SK-N-SH (cell line): ENCODE measurements around the gene SLC46A3. TPM values are rescaled to one million over a fixed set of nuclear protein-coding genes. Genes with fewer than 3 reads are reported as not detected.

Experiments used
- CTCF ChIA-PET: fragments of 300-600, 350-600 bp; formaldehyde crosslinking; extraction: SDS; loops from one replicate; lab custom pipeline; 2021; lab: Yijun Ruan, JAX
- POLR2A ChIA-PET: fragments of 350-600 bp; sonication (Branson Sonifier 250); formaldehyde crosslinking; extraction: SDS; loops from one replicate; lab custom pipeline; 2020; ENCODE audit warnings: antibody characterized with exemption, inconsistent platforms; lab: Yijun Ruan, JAX
- DNase-seq: peaks from one replicate; pipeline ENCODE4 v3.0.0; 2012
- H2AFZ ChIP-seq: fragments of 200-600 bp; sonication (generic); 2 replicates; pipeline ENCODE4 v1.8.1; 2016; ENCODE audit warnings: antibody characterized with exemption, mild to moderate bottlenecking, low read depth
- H3F3A ChIP-seq: fragments of 200-600 bp; sonication (generic); replicated peaks from 2 replicates; pipeline ENCODE3; 2016; ENCODE audit warnings: antibody characterized with exemption, mild to moderate bottlenecking; ENCODE audit not compliant: insufficient read depth
- H3K27ac ChIP-seq, 2 experiments: fragments of 200-500 bp in 1 of 2; fragments of 200-600 bp in 1 of 2; sonication (Bioruptor generic) in 1 of 2; sonication (generic), shearing (Covaris generic) in 1 of 2; 2 replicates each; pipeline versions ENCODE4 v1.5.1 to v1.6.1; 2014 to 2016; ENCODE audit warnings: low read depth in 2 of 2, inconsistent platforms in 1 of 2, low read length in 1 of 2, mild to moderate bottlenecking in 1 of 2, mixed read lengths in 1 of 2
- H3K27me3 ChIP-seq: fragments of 200-600 bp; sonication (generic), shearing (Covaris generic); 2 replicates; pipeline ENCODE4 v1.6.1; 2016; ENCODE audit warnings: mixed run types; ENCODE audit not compliant: insufficient read depth
- H3K36me3 ChIP-seq, 2 experiments: fragments of 200-500 bp in 1 of 2; fragments of 200-600 bp in 1 of 2; sonication (Bioruptor generic) in 1 of 2; sonication (generic) in 1 of 2; replicated peaks in 1 of 2; 2 replicates each; pipeline versions ENCODE3 to v1.5.1; 2014 to 2016; ENCODE audit warnings: low read length in 1 of 2, mild to moderate bottlenecking in 1 of 2; ENCODE audit not compliant: insufficient read depth in 2 of 2, control insufficient read depth in 1 of 2
- H3K4me1 ChIP-seq, 2 experiments: fragments of 200-500 bp in 1 of 2; fragments of 200-600 bp in 1 of 2; sonication (Bioruptor generic) in 1 of 2; sonication (generic), shearing (Covaris generic) in 1 of 2; 2 replicates each; pipeline versions ENCODE4 v1.5.1 to v1.6.1; 2014 to 2016; ENCODE audit warnings: low read depth in 1 of 2, low read length in 1 of 2, mixed run types in 1 of 2; ENCODE audit not compliant: insufficient read depth in 2 of 2, control insufficient read depth in 1 of 2
- H3K4me2 ChIP-seq: fragments of 200-600 bp; sonication (generic), shearing (Covaris generic); 2 replicates; pipeline ENCODE4 v1.6.1; 2017; ENCODE audit warnings: mixed run types
- H3K4me3 ChIP-seq, 2 experiments: fragments of 200-500 bp in 1 of 2; fragments of 200-600 bp in 1 of 2; sonication (Bioruptor generic) in 1 of 2; sonication (generic), shearing (Covaris generic) in 1 of 2; 2 replicates each; pipeline versions ENCODE4 v1.5.1 to v1.8.1; 2014 to 2016; ENCODE audit warnings: low read depth in 2 of 2, inconsistent platforms in 1 of 2, low read length in 1 of 2, mild to moderate bottlenecking in 1 of 2, mixed read lengths in 1 of 2, moderate library complexity in 1 of 2
- H3K79me2 ChIP-seq: fragments of 200-600 bp; sonication (generic); 2 replicates; pipeline ENCODE4 v1.8.1; 2017; ENCODE audit warnings: mild to moderate bottlenecking; ENCODE audit not compliant: insufficient read depth
- H3K9ac ChIP-seq: fragments of 200-600 bp; sonication (generic); 2 replicates; pipeline ENCODE4 v1.6.1; 2017; ENCODE audit warnings: mixed run types
- H3K9me2 ChIP-seq: fragments of 200-600 bp; sonication (generic); 2 replicates; pipeline ENCODE4 v1.6.1; 2017; ENCODE audit warnings: mixed run types
- H3K9me3 ChIP-seq: fragments of 200-600 bp; sonication (generic); 2 replicates; pipeline ENCODE4 v1.6.1; 2017; ENCODE audit warnings: mixed run types, mild to moderate bottlenecking, moderate library complexity
- H4K20me1 ChIP-seq: fragments of 200-600 bp; sonication (generic); 2 replicates; pipeline ENCODE4 v1.6.1; 2017; ENCODE audit warnings: mild to moderate bottlenecking, mixed run types; ENCODE audit not compliant: insufficient read depth
- CTCF ChIP-seq: fragments of 200-600 bp; sonication (generic); IDR thresholded peaks from 2 replicates; pipeline ENCODE4 v1.6.1; 2017; ENCODE audit warnings: antibody characterized with exemption, mild to moderate bottlenecking, moderate library complexity
- GABPA ChIP-seq: IDR thresholded peaks from 2 replicates; pipeline ENCODE4 v1.4.0; 2012; ENCODE audit warnings: low read depth, mild to moderate bottlenecking
- IRF3 ChIP-seq: fragments of 150-350 bp; IDR thresholded peaks from 2 replicates; pipeline ENCODE4 v1.6.1; 2016; ENCODE audit warnings: mild to moderate bottlenecking, low read depth, low read length
- JUND ChIP-seq: IDR thresholded peaks from 2 replicates; pipeline ENCODE4 v1.4.0; 2012
- MEF2A ChIP-seq: IDR thresholded peaks from 2 replicates; pipeline ENCODE4 v1.4.0; 2012; ENCODE audit warnings: low read depth, borderline replicate concordance
- MXI1 ChIP-seq: IDR thresholded peaks from 2 replicates; pipeline ENCODE4 v1.6.1; 2012; ENCODE audit warnings: mild to moderate bottlenecking, low read depth, low read length, improper control_type of control experiment
- NFIC ChIP-seq: IDR thresholded peaks from 2 replicates; pipeline ENCODE4 v1.4.0; 2012; ENCODE audit warnings: borderline replicate concordance
- PBX3 ChIP-seq: IDR thresholded peaks from 2 replicates; pipeline ENCODE4; 2012
- POLR2AphosphoS5 ChIP-seq: IDR thresholded peaks from 2 replicates; pipeline ENCODE4 v1.6.1; 2012; ENCODE audit warnings: low read depth, low read length
- RAD21 ChIP-seq: IDR thresholded peaks from 2 replicates; pipeline ENCODE4 v1.6.1; 2012; ENCODE audit warnings: mild to moderate bottlenecking, low read length
- RFX5 ChIP-seq: IDR thresholded peaks from 2 replicates; pipeline ENCODE4 v1.6.1; 2012; ENCODE audit warnings: mild to moderate bottlenecking, improper control_type of control experiment, low read length
- RXRA ChIP-seq: IDR thresholded peaks from 2 replicates; pipeline ENCODE4 v1.4.0; 2012; ENCODE audit warnings: low read depth, mild to moderate bottlenecking, borderline replicate concordance
- SIN3A ChIP-seq: IDR thresholded peaks from 2 replicates; pipeline ENCODE4 v1.6.1; 2012; ENCODE audit warnings: low read depth, mild to moderate bottlenecking, low read length, moderate library complexity, borderline replicate concordance
- SMC3 ChIP-seq: IDR thresholded peaks from 2 replicates; pipeline ENCODE4 v1.6.1; 2012; ENCODE audit warnings: low read depth, low read length, improper control_type of control experiment
- TAF1 ChIP-seq: IDR thresholded peaks from 2 replicates; pipeline ENCODE4 v1.6.1; 2012; ENCODE audit warnings: low read depth, mild to moderate bottlenecking, low read length, moderate library complexity, borderline replicate concordance
- TEAD4 ChIP-seq: IDR thresholded peaks from 2 replicates; pipeline ENCODE4 v1.4.0; 2012; ENCODE audit warnings: mild to moderate bottlenecking, borderline replicate concordance; ENCODE audit not compliant: insufficient read depth
- USF1 ChIP-seq: IDR thresholded peaks from 2 replicates; pipeline ENCODE4 v1.4.0; 2012; ENCODE audit warnings: low read depth, borderline replicate concordance
- USF2 ChIP-seq: fragments of 150-350 bp; IDR thresholded peaks from 2 replicates; pipeline ENCODE4 v1.6.1; 2017; ENCODE audit warnings: antibody characterized with exemption, low read length, low read depth, borderline replicate concordance
- YY1 ChIP-seq: IDR thresholded peaks from 2 replicates; pipeline ENCODE4 v1.4.0; 2012; ENCODE audit warnings: low read depth, mild to moderate bottlenecking
- ZBTB33 ChIP-seq: IDR thresholded peaks from 2 replicates; pipeline ENCODE4 v1.4.0; 2012; ENCODE audit warnings: low read depth, borderline replicate concordance
- WGBS: methylation state at CpG from one replicate; pipeline ENCODE4 v1.1.6; 2017; ENCODE audit warnings: low lambda C conversion rate; 5-methylcytosine and 5-hydroxymethylcytosine counted together
- polyA plus RNA-seq, 3 experiments: library from polyadenylated mRNA; depleted of rRNA; stranded (reverse); fragments of >200 nt; gene quantifications; 2 replicates each; pipeline ENCODE4 v1.2.3, GENCODE V29; 2012

SLC46A3 gene
- polyA plus RNA-seq, 1 of the 3 experiments (the other 2 are of a cell fraction): 2.0 TPM

GRCh38 chr13:28705461-28706083, 13.2 kb downstream of the SLC46A3 start:
- TF ChIP-seq TAF1 (no peak), YY1 (no peak), PBX3 (no peak; the same call in 1 of the 2 replicates), RXRA (no peak)
- TF ChIP-seq, all 33 proteins: peak for 0
- Histone ChIP-seq H3F3A (no peaks in the 10 kb centered on the region), H3K4me1 (peaks cover 0 to 3% of the 10 kb centered on the region in 2 experiments; a peak in 2 of 4 replicates), H3K27me3 (no peaks in the 10 kb centered on the region), H3K27ac (no peak overlapping the region), H3K4me2 (no peak overlapping the region), H3K4me3 (no peak overlapping the region), H3K9ac (no peak overlapping the region), H3K9me2 (no peaks in the 10 kb centered on the region), H3K79me2 (no peaks in the 10 kb centered on the region), H2AFZ (no peak overlapping the region), H3K9me3 (no peaks in the 10 kb centered on the region), H3K36me3 (no peaks in the 10 kb centered on the region), H4K20me1 (no peaks in the 10 kb centered on the region)
- ChIA-PET CTCF (interaction anchor here (1.0 kb wide), 1 partner anchor 13 kb away, joined by 3 read pairs; no protein-coding TSS in a partner anchor), POLR2A (no interaction called here)
- no peak for DNase-seq
- 18% methylated on average over 5 of the region's 5 CpGs for WGBS

GRCh38 chr13:28704919-28705318, 13.9 kb downstream of the SLC46A3 start:
- H3K79me2 ChIP-seq: no peaks in the 10 kb centered on the region
- POLR2A ChIA-PET: no interaction called here
- DNase-seq: no peak
- no peak overlapping the region for H3K4me2 ChIP-seq
- no peak overlapping the region for H3K9ac ChIP-seq
- no peaks in the 10 kb centered on the region for H3K9me2 ChIP-seq
- H4K20me1 ChIP-seq: no peaks in the 10 kb centered on the region
- no peak overlapping the region for H3K4me3 ChIP-seq
- H3K4me1 ChIP-seq: peaks cover 0 to 3% of the 10 kb centered on the region in 2 experiments; a peak in 2 of 4 replicates
- no peaks in the 10 kb centered on the region for H3K27me3 ChIP-seq
- no peak overlapping the region for H3K27ac ChIP-seq
- no peak overlapping the region for H2AFZ ChIP-seq
- no peaks in the 10 kb centered on the region for H3K9me3 ChIP-seq
- no peaks in the 10 kb centered on the region for H3F3A ChIP-seq
- CTCF ChIA-PET: interaction anchor here (1.0 kb wide), 1 partner anchor 12 kb away, joined by 3 read pairs; no protein-coding TSS in a partner anchor
- H3K36me3 ChIP-seq: no peaks in the 10 kb centered on the region
- TF ChIP-seq IRF3: no peak
- TF ChIP-seq USF1: no peak
- no peak for TF ChIP-seq TEAD4
- no peak for TF ChIP-seq RFX5
- TF ChIP-seq SMC3: no peak
- no peak for TF ChIP-seq RAD21
- TF ChIP-seq JUND: no peak
- no peak for TF ChIP-seq SIN3A
- no peak for TF ChIP-seq ZBTB33
- no peak for TF ChIP-seq USF2
- no peak for TF ChIP-seq RXRA
- TF ChIP-seq GABPA: no peak
- TF ChIP-seq POLR2AphosphoS5: no peak
- no peak for TF ChIP-seq MEF2A
- TF ChIP-seq NFIC: no peak
- TF ChIP-seq CTCF: no peak
- TF ChIP-seq MXI1: no peak
